ENCODE results near the gene CPA1.

The CPA1 gene

GRCh38 chr7:130430841-130431666 lies 50.8 kb downstream of the CPA1 start:
- peak; percentile 79 for DNase-seq

- no peak for DNase-seq
These were observed 52.6 kb downstream of the CPA1 start for GRCh38 chr7:130432886-130433285.

- no peak for DNase-seq
These were observed 53.0 kb downstream of the CPA1 start for GRCh38 chr7:130433301-130433700.

- DNase-seq: no peak
These were observed 55.1 kb downstream of the CPA1 start for GRCh38 chr7:130435311-130435854.

- no peak for DNase-seq
These were observed 56.0 kb downstream of the CPA1 start for GRCh38 chr7:130436253-130436652.

Data from NCI-H82 (cell line).